ENCODE results near the gene ONECUT3.

DNA sequence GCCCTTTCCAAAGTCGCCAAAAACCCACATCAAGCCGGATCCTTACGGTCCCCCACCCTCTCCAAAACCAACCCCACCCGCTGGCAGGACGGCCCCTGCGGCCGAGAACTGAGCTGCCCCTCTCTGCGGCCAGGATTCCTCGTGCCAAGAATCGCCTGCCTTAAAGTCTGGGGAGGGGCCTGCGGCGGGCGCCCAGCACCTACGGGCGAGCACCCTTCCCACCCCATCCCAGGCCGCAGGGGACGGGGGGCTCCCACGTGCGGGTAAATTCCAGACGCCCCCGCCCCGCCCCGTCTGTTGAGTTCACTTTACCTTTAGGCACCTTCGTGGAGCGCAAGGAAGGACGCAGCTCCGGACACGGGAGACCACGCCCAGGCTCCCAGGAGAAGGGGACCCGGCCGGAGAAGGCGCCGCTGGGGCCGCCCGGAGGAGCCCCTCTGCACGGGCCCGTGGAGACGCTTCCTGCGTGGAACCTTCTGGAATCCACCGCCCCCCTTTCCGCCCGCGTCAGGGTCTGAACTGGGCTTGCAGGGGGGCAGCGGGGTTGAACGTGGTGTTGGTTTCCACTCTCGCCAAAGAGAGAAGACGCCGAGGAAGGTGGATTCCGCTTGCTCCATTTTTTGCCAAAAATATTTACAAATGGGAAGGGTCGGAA is 22.8 kb downstream of the ONECUT3 start:
- TF ChIP-seq, protein P1, sequence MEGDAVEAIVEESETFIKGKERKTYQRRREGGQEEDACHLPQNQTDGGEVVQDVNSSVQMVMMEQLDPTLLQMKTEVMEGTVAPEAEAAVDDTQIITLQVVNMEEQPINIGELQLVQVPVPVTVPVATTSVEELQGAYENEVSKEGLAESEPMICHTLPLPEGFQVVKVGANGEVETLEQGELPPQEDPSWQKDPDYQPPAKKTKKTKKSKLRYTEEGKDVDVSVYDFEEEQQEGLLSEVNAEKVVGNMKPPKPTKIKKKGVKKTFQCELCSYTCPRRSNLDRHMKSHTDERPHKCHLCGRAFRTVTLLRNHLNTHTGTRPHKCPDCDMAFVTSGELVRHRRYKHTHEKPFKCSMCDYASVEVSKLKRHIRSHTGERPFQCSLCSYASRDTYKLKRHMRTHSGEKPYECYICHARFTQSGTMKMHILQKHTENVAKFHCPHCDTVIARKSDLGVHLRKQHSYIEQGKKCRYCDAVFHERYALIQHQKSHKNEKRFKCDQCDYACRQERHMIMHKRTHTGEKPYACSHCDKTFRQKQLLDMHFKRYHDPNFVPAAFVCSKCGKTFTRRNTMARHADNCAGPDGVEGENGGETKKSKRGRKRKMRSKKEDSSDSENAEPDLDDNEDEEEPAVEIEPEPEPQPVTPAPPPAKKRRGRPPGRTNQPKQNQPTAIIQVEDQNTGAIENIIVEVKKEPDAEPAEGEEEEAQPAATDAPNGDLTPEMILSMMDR (IDR thresholded peaks at IDR 0.05; ENCODE audit: extremely low read depth in 1 of 2, insufficient read depth in 1 of 2, low read depth in 1 of 2, low read length in 2 of 2): no peak
- TF ChIP-seq POLR2A (IDR thresholded peaks at IDR 0.05; ENCODE audit: low read depth, low read length) (no peak), POLR2AphosphoS5 (IDR thresholded peaks at IDR 0.05; ENCODE audit: insufficient read depth, low read depth, low read length) (no peak), FOS (IDR thresholded peaks at IDR 0.05; ENCODE audit: borderline replicate concordance, insufficient read depth, low read length) (no peak), EZH2 (IDR thresholded peaks at IDR 0.05; ENCODE audit: borderline replicate concordance, low read depth, low read length, severe bottlenecking) (peak; percentile 89)
- TF ChIP-seq, protein P2, sequence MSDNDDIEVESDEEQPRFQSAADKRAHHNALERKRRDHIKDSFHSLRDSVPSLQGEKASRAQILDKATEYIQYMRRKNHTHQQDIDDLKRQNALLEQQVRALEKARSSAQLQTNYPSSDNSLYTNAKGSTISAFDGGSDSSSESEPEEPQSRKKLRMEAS (IDR thresholded peaks at IDR 0.05; ENCODE audit: insufficient read depth, insufficient read length): no peak
